GM23338 (cell line): ENCODE measurements around the gene DENND1B. TPM values are rescaled to one million over a fixed set of nuclear protein-coding genes. Genes with fewer than 3 reads are reported as not detected.

Experiments used
- ATAC-seq: fragments of 200-7000 bp; cut with Tn5 transposase; 3 replicates; pipeline ENCODE4 v1.9.1; 2020
- DNase-seq: peaks from one replicate; pipeline ENCODE4 v3.0.0-alpha.2; 2015; ENCODE audit warnings: low spot score
- H2AFZ ChIP-seq: fragments of 200-600 bp; sonication (generic); 2 replicates; pipeline ENCODE4 v1.8.0; 2016; ENCODE audit warnings: antibody characterized with exemption, mild to moderate bottlenecking, moderate library complexity
- H3F3A ChIP-seq: fragments of 200-600 bp; sonication (generic); replicated peaks from 2 replicates; pipeline ENCODE4 v1.8.0; 2017; ENCODE audit warnings: antibody characterized with exemption, mixed run types, low read depth
- H3K27ac ChIP-seq: fragments of 200-600 bp; sonication (generic); 2 replicates; pipeline ENCODE4 v1.6.1; 2016; ENCODE audit warnings: low read depth
- H3K27me3 ChIP-seq: fragments of 200-600 bp; sonication (generic); 2 replicates; pipeline ENCODE4 v1.8.0; 2016; ENCODE audit warnings: mild to moderate bottlenecking, mixed run types, moderate library complexity; ENCODE audit not compliant: insufficient read depth
- H3K36me3 ChIP-seq: fragments of 200-600 bp; sonication (generic); 2 replicates; pipeline ENCODE4 v1.8.0; 2016; ENCODE audit warnings: mild to moderate bottlenecking; ENCODE audit not compliant: insufficient read depth
- H3K4me1 ChIP-seq: fragments of 200-600 bp; sonication (generic); 2 replicates; pipeline ENCODE4 v1.8.0; 2016; ENCODE audit warnings: mild to moderate bottlenecking, moderate library complexity; ENCODE audit not compliant: insufficient read depth
- H3K4me2 ChIP-seq: fragments of 200-600 bp; sonication (generic); 2 replicates; pipeline ENCODE4 v1.7.1; 2017; ENCODE audit warnings: mixed run types
- H3K4me3 ChIP-seq: fragments of 200-600 bp; sonication (generic); 2 replicates; pipeline ENCODE4 v1.6.1; 2016; ENCODE audit warnings: mixed run types
- H3K79me2 ChIP-seq: fragments of 200-600 bp; sonication (generic); replicated peaks from 2 replicates; pipeline ENCODE4 v1.8.0; 2017; ENCODE audit warnings: mild to moderate bottlenecking; ENCODE audit not compliant: insufficient read depth
- H3K9me2 ChIP-seq: fragments of 200-600 bp; sonication (generic); 2 replicates; pipeline ENCODE4 v1.8.0; 2017; ENCODE audit not compliant: insufficient read depth
- H4K20me1 ChIP-seq: fragments of 200-600 bp; sonication (generic); replicated peaks from 2 replicates; pipeline ENCODE4 v1.8.0; 2017; ENCODE audit warnings: mild to moderate bottlenecking; ENCODE audit not compliant: insufficient read depth
- H3K27ac Mint-ChIP-seq: 2 replicates; pipeline ENCODE4 v1.8.0; 2020; ENCODE audit warnings: inconsistent platforms, mild to moderate bottlenecking, moderate library complexity, mixed read lengths
- H3K27me3 Mint-ChIP-seq: 3 replicates; pipeline ENCODE4 v1.8.0; 2022; ENCODE audit warnings: low read depth, mild to moderate bottlenecking, moderate library complexity, mixed read lengths, inconsistent platforms; ENCODE audit not compliant: insufficient read depth, poor library complexity
- H3K36me3 Mint-ChIP-seq: 3 replicates; pipeline ENCODE4 v1.8.0; 2021; ENCODE audit warnings: low read depth, mild to moderate bottlenecking, inconsistent platforms, moderate library complexity, mixed read lengths
- H3K4me1 Mint-ChIP-seq: 3 replicates; pipeline ENCODE4 v1.8.0; 2020; ENCODE audit warnings: mild to moderate bottlenecking, inconsistent platforms, mixed read lengths
- H3K4me3 Mint-ChIP-seq: 3 replicates; pipeline ENCODE4 v1.8.0; 2021; ENCODE audit warnings: moderate library complexity, mild to moderate bottlenecking, inconsistent platforms, mixed read lengths
- H3K9me3 Mint-ChIP-seq: 3 replicates; pipeline ENCODE4 v1.8.0; 2020; ENCODE audit warnings: moderate library complexity, mild to moderate bottlenecking, inconsistent platforms, mixed read lengths
- CREB1 ChIP-seq: fragments of 250-450 bp; sonication (Bioruptor Pico); IDR thresholded peaks from 2 replicates; pipeline ENCODE4 v1.5.0; 2020; ENCODE audit warnings: low read depth, mild to moderate bottlenecking, moderate library complexity
- EZH2 ChIP-seq: fragments of 200-600 bp; sonication (generic); IDR thresholded peaks from one replicate; pipeline ENCODE4 v1.8.0; 2017; ENCODE audit warnings: antibody characterized with exemption, mild to moderate bottlenecking, low read depth; ENCODE audit not compliant: unreplicated experiment
- EZH2phosphoT487 ChIP-seq: fragments of 200-600 bp; sonication (generic); IDR thresholded peaks from one replicate; pipeline ENCODE4 v1.8.1; 2018; ENCODE audit warnings: antibody characterized with exemption; ENCODE audit not compliant: unreplicated experiment
- JUNB ChIP-seq: IDR thresholded peaks from one replicate; pipeline ENCODE4 v1.6.1; 2016; ENCODE audit warnings: antibody characterized with exemption; ENCODE audit not compliant: unreplicated experiment
- NANOG ChIP-seq: IDR thresholded peaks from 2 replicates; pipeline ENCODE4 v1.6.1; 2016; ENCODE audit warnings: antibody characterized with exemption, borderline replicate concordance
- POLR2AphosphoS5 ChIP-seq: IDR thresholded peaks from 2 replicates; pipeline ENCODE4 v1.6.1; 2016; ENCODE audit warnings: antibody characterized with exemption, low read depth
- STAT1 ChIP-seq: IDR thresholded peaks from one replicate; pipeline ENCODE4 v1.6.1; 2016; ENCODE audit warnings: antibody characterized with exemption; ENCODE audit not compliant: unreplicated experiment
- ZNF114 ChIP-seq: fragments of 250-450 bp; sonication (Bioruptor Pico); IDR thresholded peaks from 2 replicates; pipeline ENCODE4 v1.5.0; 2020; ENCODE audit warnings: mild to moderate bottlenecking, moderate library complexity
- ZNF331 ChIP-seq: fragments of 250-450 bp; sonication (Bioruptor Pico); IDR thresholded peaks from 2 replicates; pipeline ENCODE4 v1.5.0; 2020; ENCODE audit warnings: low read depth, mild to moderate bottlenecking, moderate library complexity
- polyA plus RNA-seq: library from polyadenylated mRNA; unstranded; fragments of >200 nt; fragmentation: Nextera tagmentation; extraction: Ambion mirVana; gene quantifications from 2 replicates; pipeline ENCODE4 v1.2.1, GENCODE V29; 2016
- total RNA-seq: library from RNA; depleted of rRNA; stranded (reverse); fragments of >200 nt; shearing (Covaris generic); gene quantifications from 2 replicates; pipeline ENCODE4 v1.2.3, GENCODE V29; 2014
- TF ChIP-seq, protein P1 (sequence below): fragments of 250-450 bp; sonication (Bioruptor Pico); IDR thresholded peaks from 2 replicates; pipeline ENCODE4 v1.5.0; 2020; ENCODE audit warnings: mild to moderate bottlenecking, moderate library complexity
- TF ChIP-seq, protein P2 (sequence below): IDR thresholded peaks from one replicate; pipeline ENCODE4 v1.6.1; 2018; ENCODE audit warnings: antibody characterized with exemption; ENCODE audit not compliant: unreplicated experiment
- TF ChIP-seq, protein P3 (sequence below): IDR thresholded peaks from 2 replicates; pipeline ENCODE4 v1.6.1; 2016; ENCODE audit warnings: antibody characterized with exemption

Gene DENND1B
- total and polyA plus RNA-seq, 2 experiments from 2014 or later: 4.3 to 5.2 TPM

DNA sequence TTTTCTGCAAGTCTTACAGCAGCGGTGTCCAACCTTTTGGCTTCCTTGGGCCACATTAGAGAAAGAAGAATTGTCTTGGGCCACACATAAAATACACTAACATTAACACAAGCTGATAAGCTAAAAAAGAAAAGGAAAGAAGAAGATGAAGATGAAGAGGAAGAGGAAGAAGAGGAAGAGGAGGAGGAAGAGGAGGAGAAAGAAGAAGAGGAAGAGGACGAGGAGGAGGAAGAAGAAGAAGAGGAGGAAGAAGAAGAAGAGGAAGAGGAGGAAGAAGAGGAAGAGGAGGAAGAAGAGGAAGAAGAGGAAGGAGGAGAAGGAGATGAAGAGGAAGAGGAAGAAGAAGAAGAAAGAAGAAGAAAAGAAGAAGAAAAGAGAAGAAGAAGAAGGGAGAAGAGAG, 230.7 kb downstream of the DENND1B start (continued):
- TF ChIP-seq, protein P1, sequence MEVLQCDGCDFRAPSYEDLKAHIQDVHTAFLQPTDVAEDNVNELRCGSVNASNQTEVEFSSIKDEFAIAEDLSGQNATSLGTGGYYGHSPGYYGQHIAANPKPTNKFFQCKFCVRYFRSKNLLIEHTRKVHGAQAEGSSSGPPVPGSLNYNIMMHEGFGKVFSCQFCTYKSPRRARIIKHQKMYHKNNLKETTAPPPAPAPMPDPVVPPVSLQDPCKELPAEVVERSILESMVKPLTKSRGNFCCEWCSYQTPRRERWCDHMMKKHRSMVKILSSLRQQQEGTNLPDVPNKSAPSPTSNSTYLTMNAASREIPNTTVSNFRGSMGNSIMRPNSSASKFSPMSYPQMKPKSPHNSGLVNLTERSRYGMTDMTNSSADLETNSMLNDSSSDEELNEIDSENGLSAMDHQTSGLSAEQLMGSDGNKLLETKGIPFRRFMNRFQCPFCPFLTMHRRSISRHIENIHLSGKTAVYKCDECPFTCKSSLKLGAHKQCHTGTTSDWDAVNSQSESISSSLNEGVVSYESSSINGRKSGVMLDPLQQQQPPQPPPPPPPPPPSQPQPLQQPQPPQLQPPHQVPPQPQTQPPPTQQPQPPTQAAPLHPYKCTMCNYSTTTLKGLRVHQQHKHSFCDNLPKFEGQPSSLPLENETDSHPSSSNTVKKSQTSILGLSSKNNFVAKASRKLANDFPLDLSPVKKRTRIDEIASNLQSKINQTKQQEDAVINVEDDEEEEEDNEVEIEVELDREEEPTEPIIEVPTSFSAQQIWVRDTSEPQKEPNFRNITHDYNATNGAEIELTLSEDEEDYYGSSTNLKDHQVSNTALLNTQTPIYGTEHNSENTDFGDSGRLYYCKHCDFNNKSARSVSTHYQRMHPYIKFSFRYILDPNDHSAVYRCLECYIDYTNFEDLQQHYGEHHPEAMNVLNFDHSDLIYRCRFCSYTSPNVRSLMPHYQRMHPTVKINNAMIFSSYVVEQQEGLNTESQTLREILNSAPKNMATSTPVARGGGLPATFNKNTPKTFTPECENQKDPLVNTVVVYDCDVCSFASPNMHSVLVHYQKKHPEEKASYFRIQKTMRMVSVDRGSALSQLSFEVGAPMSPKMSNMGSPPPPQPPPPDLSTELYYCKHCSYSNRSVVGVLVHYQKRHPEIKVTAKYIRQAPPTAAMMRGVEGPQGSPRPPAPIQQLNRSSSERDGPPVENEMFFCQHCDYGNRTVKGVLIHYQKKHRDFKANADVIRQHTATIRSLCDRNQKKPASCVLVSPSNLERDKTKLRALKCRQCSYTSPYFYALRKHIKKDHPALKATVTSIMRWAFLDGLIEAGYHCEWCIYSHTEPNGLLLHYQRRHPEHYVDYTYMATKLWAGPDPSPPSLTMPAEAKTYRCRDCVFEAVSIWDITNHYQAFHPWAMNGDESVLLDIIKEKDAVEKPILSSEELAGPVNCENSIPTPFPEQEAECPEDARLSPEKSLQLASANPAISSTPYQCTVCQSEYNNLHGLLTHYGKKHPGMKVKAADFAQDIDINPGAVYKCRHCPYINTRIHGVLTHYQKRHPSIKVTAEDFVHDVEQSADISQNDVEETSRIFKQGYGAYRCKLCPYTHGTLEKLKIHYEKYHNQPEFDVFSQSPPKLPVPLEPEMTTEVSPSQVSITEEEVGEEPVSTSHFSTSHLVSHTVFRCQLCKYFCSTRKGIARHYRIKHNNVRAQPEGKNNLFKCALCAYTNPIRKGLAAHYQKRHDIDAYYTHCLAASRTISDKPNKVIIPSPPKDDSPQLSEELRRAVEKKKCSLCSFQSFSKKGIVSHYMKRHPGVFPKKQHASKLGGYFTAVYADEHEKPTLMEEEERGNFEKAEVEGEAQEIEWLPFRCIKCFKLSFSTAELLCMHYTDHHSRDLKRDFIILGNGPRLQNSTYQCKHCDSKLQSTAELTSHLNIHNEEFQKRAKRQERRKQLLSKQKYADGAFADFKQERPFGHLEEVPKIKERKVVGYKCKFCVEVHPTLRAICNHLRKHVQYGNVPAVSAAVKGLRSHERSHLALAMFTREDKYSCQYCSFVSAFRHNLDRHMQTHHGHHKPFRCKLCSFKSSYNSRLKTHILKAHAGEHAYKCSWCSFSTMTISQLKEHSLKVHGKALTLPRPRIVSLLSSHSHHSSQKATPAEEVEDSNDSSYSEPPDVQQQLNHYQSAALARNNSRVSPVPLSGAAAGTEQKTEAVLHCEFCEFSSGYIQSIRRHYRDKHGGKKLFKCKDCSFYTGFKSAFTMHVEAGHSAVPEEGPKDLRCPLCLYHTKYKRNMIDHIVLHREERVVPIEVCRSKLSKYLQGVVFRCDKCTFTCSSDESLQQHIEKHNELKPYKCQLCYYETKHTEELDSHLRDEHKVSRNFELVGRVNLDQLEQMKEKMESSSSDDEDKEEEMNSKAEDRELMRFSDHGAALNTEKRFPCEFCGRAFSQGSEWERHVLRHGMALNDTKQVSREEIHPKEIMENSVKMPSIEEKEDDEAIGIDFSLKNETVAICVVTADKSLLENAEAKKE (CRISPR knock-in tag): no peak

DNA sequence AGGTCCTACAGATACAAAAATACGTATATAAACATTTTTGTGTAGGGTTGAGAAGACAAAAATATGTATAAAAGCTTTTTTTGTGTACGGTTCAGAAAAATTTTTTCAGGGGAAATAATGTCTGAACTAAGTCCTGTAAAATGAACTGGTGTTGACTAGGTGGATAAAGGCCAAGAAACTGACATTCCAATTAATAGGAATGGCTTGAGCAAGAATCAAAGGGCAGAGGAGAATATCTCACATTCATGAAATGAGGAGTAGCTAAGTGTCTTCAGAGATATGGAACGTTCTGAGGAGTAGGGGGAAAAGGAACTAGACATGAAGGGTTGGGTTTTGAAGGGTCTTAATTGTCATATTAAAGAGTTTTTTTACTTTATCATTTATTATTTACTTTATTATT, 231.2 kb downstream of the DENND1B start:
- Mint-ChIP-seq H3K27me3 (peaks cover 2% of the 10 kb centered on the region), H3K9me3 (no peaks in the 10 kb centered on the region; the same call in 2 of the 3 replicates), H3K4me3 (no peak overlapping the region), H3K36me3 (no peaks in the 10 kb centered on the region), H3K4me1 (peaks cover 16% of the 10 kb centered on the region; the same call in 2 of the 3 replicates), H3K27ac (no peak overlapping the region)
- Histone ChIP-seq H3K36me3 (no peaks in the 10 kb centered on the region), H3F3A (no peaks in the 10 kb centered on the region), H3K9me2 (no peaks in the 10 kb centered on the region), H3K4me2 (no peak overlapping the region), H3K4me3 (no peak overlapping the region), H3K27me3 (no peaks in the 10 kb centered on the region), H3K4me1 (0 out of 2 replicates have a peak, but pooled peaks cover 14% of the 10 kb centered on the region), H4K20me1 (no peaks in the 10 kb centered on the region), H3K79me2 (no peaks in the 10 kb centered on the region), H3K27ac (no peak overlapping the region), H2AFZ (no peak overlapping the region)
- DNase-seq (no peak), ATAC-seq (no peak)
- TF ChIP-seq EZH2phosphoT487 (no peak), POLR2AphosphoS5 (no peak), CREB1 (CRISPR knock-in tag) (no peak), STAT1 (no peak), JUNB (no peak), ZNF331 (CRISPR knock-in tag) (no peak), EZH2 (no peak), ZNF114 (no peak), NANOG (no peak)
- TF ChIP-seq, protein P2, sequence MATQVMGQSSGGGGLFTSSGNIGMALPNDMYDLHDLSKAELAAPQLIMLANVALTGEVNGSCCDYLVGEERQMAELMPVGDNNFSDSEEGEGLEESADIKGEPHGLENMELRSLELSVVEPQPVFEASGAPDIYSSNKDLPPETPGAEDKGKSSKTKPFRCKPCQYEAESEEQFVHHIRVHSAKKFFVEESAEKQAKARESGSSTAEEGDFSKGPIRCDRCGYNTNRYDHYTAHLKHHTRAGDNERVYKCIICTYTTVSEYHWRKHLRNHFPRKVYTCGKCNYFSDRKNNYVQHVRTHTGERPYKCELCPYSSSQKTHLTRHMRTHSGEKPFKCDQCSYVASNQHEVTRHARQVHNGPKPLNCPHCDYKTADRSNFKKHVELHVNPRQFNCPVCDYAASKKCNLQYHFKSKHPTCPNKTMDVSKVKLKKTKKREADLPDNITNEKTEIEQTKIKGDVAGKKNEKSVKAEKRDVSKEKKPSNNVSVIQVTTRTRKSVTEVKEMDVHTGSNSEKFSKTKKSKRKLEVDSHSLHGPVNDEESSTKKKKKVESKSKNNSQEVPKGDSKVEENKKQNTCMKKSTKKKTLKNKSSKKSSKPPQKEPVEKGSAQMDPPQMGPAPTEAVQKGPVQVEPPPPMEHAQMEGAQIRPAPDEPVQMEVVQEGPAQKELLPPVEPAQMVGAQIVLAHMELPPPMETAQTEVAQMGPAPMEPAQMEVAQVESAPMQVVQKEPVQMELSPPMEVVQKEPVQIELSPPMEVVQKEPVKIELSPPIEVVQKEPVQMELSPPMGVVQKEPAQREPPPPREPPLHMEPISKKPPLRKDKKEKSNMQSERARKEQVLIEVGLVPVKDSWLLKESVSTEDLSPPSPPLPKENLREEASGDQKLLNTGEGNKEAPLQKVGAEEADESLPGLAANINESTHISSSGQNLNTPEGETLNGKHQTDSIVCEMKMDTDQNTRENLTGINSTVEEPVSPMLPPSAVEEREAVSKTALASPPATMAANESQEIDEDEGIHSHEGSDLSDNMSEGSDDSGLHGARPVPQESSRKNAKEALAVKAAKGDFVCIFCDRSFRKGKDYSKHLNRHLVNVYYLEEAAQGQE: no peak
- TF ChIP-seq, protein P3, sequence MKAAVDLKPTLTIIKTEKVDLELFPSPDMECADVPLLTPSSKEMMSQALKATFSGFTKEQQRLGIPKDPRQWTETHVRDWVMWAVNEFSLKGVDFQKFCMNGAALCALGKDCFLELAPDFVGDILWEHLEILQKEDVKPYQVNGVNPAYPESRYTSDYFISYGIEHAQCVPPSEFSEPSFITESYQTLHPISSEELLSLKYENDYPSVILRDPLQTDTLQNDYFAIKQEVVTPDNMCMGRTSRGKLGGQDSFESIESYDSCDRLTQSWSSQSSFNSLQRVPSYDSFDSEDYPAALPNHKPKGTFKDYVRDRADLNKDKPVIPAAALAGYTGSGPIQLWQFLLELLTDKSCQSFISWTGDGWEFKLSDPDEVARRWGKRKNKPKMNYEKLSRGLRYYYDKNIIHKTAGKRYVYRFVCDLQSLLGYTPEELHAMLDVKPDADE: no peak
